Mesenchymal stem cell (in vitro differentiated cells and primary cell): Measurements from ENCODE around the gene NCOA5.

ENCODE experiments used
- DNase-seq: peaks from one replicate; pipeline ENCODE4 v3.0.0-alpha.2; 2013
- H2AFZ ChIP-seq: one replicate; pipeline ENCODE4 v1.6.1; 2013; ENCODE audit warnings: low read depth, mild to moderate bottlenecking, control low read depth, inconsistent platforms, low read length, moderate library complexity
- H2AK5ac ChIP-seq: 2 replicates; pipeline ENCODE4 v1.6.1; 2013; ENCODE audit warnings: low read length, moderate library complexity, mild to moderate bottlenecking, inconsistent platforms; ENCODE audit not compliant: severe bottlenecking
- H2BK120ac ChIP-seq: one replicate; pipeline ENCODE4 v1.6.1; 2013; ENCODE audit warnings: low read depth, mild to moderate bottlenecking, inconsistent platforms, low read length, moderate library complexity
- H2BK12ac ChIP-seq, 2 experiments: one replicate each; pipeline ENCODE4 v1.6.1; 2013; ENCODE audit warnings: inconsistent platforms in 2 of 2, low read length in 2 of 2, mild to moderate bottlenecking in 2 of 2, moderate library complexity in 2 of 2, control low read depth in 1 of 2
- H2BK15ac ChIP-seq: one replicate; pipeline ENCODE4 v1.6.1; 2013; ENCODE audit warnings: mild to moderate bottlenecking, low read depth, inconsistent platforms; ENCODE audit not compliant: poor library complexity, severe bottlenecking
- H2BK5ac ChIP-seq: 2 replicates; pipeline ENCODE4 v1.6.1; 2013; ENCODE audit warnings: low read depth, mild to moderate bottlenecking, low read length, control low read depth, inconsistent platforms; ENCODE audit not compliant: poor library complexity, severe bottlenecking
- H3K14ac ChIP-seq, 2 experiments: one replicate each; pipeline ENCODE4 v1.6.1; 2013; ENCODE audit warnings: inconsistent platforms in 2 of 2, low read length in 2 of 2, control low read depth in 1 of 2, mild to moderate bottlenecking in 1 of 2, moderate library complexity in 1 of 2
- H3K18ac ChIP-seq, 2 experiments: one replicate each; pipeline ENCODE4 v1.6.1; 2013; ENCODE audit warnings: inconsistent platforms in 2 of 2, low read length in 2 of 2, control low read depth in 1 of 2, low read depth in 1 of 2, mild to moderate bottlenecking in 1 of 2
- H3K23ac ChIP-seq, 2 experiments: one replicate each; pipeline ENCODE4 v1.6.1; 2013; ENCODE audit warnings: inconsistent platforms in 2 of 2, low read length in 2 of 2, mild to moderate bottlenecking in 2 of 2, moderate library complexity in 2 of 2, control low read depth in 1 of 2
- H3K27ac ChIP-seq: 2 replicates; pipeline ENCODE4 v1.5.1; 2013; ENCODE audit warnings: mild to moderate bottlenecking, moderate library complexity, low read length, control low read depth, inconsistent platforms; ENCODE audit not compliant: poor library complexity, severe bottlenecking
- H3K27me3 ChIP-seq, 2 experiments: 2 replicates each; pipeline versions ENCODE4 v1.6.1 to v1.7.0; 2013; ENCODE audit warnings: low read length in 2 of 2, mild to moderate bottlenecking in 2 of 2, moderate library complexity in 2 of 2, control low read depth in 1 of 2, inconsistent platforms in 1 of 2; ENCODE audit not compliant: control insufficient read depth in 1 of 2, insufficient read depth in 1 of 2
- H3K36me3 ChIP-seq, 2 experiments: 2 replicates each; pipeline versions ENCODE4 v1.6.1 to v1.7.0; 2013; ENCODE audit warnings: low read length in 2 of 2, control low read depth in 1 of 2, inconsistent platforms in 1 of 2, low read depth in 1 of 2, mild to moderate bottlenecking in 1 of 2; ENCODE audit not compliant: insufficient read depth in 2 of 2, control insufficient read depth in 1 of 2
- H3K4ac ChIP-seq, 2 experiments: one replicate each; pipeline ENCODE4 v1.6.1; 2013; ENCODE audit warnings: inconsistent platforms in 2 of 2, low read length in 2 of 2, mild to moderate bottlenecking in 2 of 2, moderate library complexity in 2 of 2, control low read depth in 1 of 2, low read depth in 1 of 2
- H3K4me1 ChIP-seq: 2 replicates; pipeline ENCODE4 v1.6.1; 2013; ENCODE audit warnings: low read depth, low read length, control low read depth; ENCODE audit not compliant: control insufficient read depth, insufficient read depth
- H3K4me2 ChIP-seq: 2 replicates; pipeline ENCODE4 v1.6.1; 2013; ENCODE audit warnings: low read length, mild to moderate bottlenecking, inconsistent platforms; ENCODE audit not compliant: poor library complexity, severe bottlenecking
- H3K4me3 ChIP-seq, 2 experiments: 2 replicates each; pipeline versions ENCODE4 v1.5.1 to v1.7.0; 2013; ENCODE audit warnings: low read length in 2 of 2, mild to moderate bottlenecking in 2 of 2, control low read depth in 1 of 2, low read depth in 1 of 2; ENCODE audit not compliant: insufficient read depth in 1 of 2
- H3K79me1 ChIP-seq: replicated peaks from 2 replicates; pipeline ENCODE4 v1.6.1; 2013; ENCODE audit warnings: mild to moderate bottlenecking, control low read depth, low read length, inconsistent platforms; ENCODE audit not compliant: poor library complexity, severe bottlenecking
- H3K9ac ChIP-seq: 2 replicates; pipeline ENCODE4 v1.7.0; 2013; ENCODE audit warnings: mild to moderate bottlenecking, low read length, moderate library complexity
- H3K9me3 ChIP-seq: 2 replicates; pipeline ENCODE4 v1.7.0; 2013; ENCODE audit warnings: mild to moderate bottlenecking, low read length; ENCODE audit not compliant: control insufficient read depth
- H4K8ac ChIP-seq: one replicate; pipeline ENCODE4 v1.6.1; 2013; ENCODE audit warnings: inconsistent platforms, mild to moderate bottlenecking, low read length, moderate library complexity
- H4K91ac ChIP-seq: one replicate; pipeline ENCODE4 v1.6.1; 2013; ENCODE audit warnings: mild to moderate bottlenecking, low read length, inconsistent platforms
- WGBS: methylation state at CpG from one replicate; pipeline ENCODE4 v1.1.7; 2013; ENCODE audit warnings: mixed read lengths; 5-methylcytosine and 5-hydroxymethylcytosine counted together

NCOA5 gene

DNA sequence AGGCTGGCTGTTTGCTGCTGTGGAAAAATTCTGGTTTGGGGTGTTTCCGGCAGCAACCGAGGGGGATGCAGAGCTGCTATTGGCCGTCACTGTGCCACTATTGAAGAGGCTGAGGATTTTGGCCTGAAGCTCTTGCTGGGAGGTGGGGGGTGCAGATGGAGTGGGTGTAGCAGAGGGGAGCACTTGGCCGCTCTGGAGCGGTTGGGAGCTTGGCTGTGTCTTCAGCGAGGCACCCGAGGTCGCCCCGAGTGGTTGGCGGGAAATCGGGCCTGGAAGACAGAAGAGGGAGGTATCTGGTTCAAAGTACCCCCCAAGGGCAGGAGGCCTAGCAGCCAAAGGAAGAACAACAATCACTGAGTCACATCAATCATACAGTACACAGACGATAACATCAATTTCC, 27.1 kb downstream of the NCOA5 start:
- Histone ChIP-seq H2BK5ac (no peak overlapping the region), H3K4me1 (peaks cover 16% of the 10 kb centered on the region), H3K23ac (no peak overlapping the region), H2BK12ac (no peak overlapping the region), H3K4me3 (no peak overlapping the region), H3K14ac (no peak overlapping the region), H3K27ac (no peak overlapping the region), H3K4ac (no peak overlapping the region), H3K18ac (no peak overlapping the region), H3K9ac (no peak overlapping the region), H3K27me3 (peaks cover 12 to 17% of the 10 kb centered on the region in 2 experiments), H2AK5ac (no peak overlapping the region), H4K8ac (no peak overlapping the region), H3K79me1 (peaks cover 45% of the 10 kb centered on the region), H3K4me2 (no peak overlapping the region), H3K9me3 (no peaks in the 10 kb centered on the region), H2BK15ac (no peak overlapping the region), H2BK120ac (no peak overlapping the region), H3K36me3 (peaks cover 58 to 73% of the 10 kb centered on the region in 2 experiments), H2AFZ (no peak overlapping the region), H4K91ac (no peak overlapping the region)
- WGBS, result 97% methylated on average over 11 of the region's 12 CpGs
- DNase-seq, result no peak

DNA sequence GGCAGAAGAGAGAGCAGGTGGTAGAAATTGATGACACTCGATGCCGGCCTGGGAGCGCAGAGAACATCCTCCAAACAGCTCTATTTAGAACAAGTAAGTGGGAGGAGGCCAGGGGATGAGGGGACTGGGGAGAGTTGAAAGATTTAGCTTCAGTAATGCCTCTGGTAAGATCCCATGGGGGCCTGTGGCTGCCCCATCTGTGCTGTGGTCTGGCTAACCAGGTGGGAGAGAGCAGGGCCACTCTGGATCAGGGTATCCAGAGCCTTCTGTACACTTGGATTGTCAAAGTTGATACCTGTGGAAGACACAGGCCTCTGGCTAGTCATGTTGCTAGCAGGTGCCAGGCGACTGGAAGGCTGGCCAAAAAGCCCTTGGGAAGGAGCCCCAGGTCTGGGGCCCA, 27.6 kb downstream of the NCOA5 start:
- Histone ChIP-seq H3K18ac (no peak overlapping the region), H3K9me3 (no peaks in the 10 kb centered on the region), H2AFZ (no peak overlapping the region), H3K4ac (no peak overlapping the region), H2BK15ac (no peak overlapping the region), H2BK5ac (no peak overlapping the region), H3K9ac (no peak overlapping the region), H2AK5ac (no peak overlapping the region), H3K14ac (no peak overlapping the region), H3K4me2 (no peak overlapping the region), H3K4me1 (peaks cover 19% of the 10 kb centered on the region), H2BK12ac (no peak overlapping the region), H3K4me3 (no peak overlapping the region), H3K27ac (no peak overlapping the region), H4K91ac (no peak overlapping the region), H4K8ac (no peak overlapping the region), H3K36me3 (peaks cover 58 to 70% of the 10 kb centered on the region in 2 experiments), H3K79me1 (peaks cover 45% of the 10 kb centered on the region), H3K23ac (no peak overlapping the region), H2BK120ac (no peak overlapping the region), H3K27me3 (peaks cover 16 to 22% of the 10 kb centered on the region in 2 experiments)
- DNase-seq, result no peak
- WGBS, result 96% methylated on average over 4 of the region's 4 CpGs

DNA sequence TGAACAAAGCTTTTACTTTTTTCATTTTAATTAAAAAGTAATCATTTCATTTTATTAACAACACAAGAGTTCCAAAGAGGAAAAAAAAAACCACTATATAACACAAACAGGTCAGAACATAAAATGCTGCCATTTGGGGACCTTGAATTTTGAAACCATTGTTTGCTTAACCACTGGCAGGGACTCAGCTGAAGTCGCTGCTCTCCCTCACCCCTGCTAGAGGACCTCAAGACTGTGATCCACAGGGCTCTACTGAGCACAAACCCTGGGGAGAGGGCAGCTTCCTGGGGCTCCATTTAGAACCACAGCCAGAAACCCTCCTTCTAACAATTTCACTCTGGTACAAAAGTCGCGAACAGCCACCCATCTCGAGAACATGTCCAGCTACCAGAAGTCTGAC, 28.8 kb downstream of the NCOA5 start:
- Histone ChIP-seq H3K27ac (no peak overlapping the region), H2BK5ac (no peak overlapping the region), H4K8ac (no peak overlapping the region), H3K79me1 (peaks cover 34% of the 10 kb centered on the region), H2AK5ac (no peak overlapping the region), H3K4me1 (peaks cover 19% of the 10 kb centered on the region), H2BK12ac (no peak overlapping the region), H3K36me3 (peaks cover 52 to 58% of the 10 kb centered on the region in 2 experiments), H3K4me2 (no peak overlapping the region), H4K91ac (no peak overlapping the region), H3K18ac (no peak overlapping the region), H3K9ac (no peak overlapping the region), H3K9me3 (no peaks in the 10 kb centered on the region), H3K4ac (no peak overlapping the region), H3K14ac (no peak overlapping the region), H2BK15ac (no peak overlapping the region), H3K23ac (no peak overlapping the region), H2AFZ (no peak overlapping the region), H2BK120ac (no peak overlapping the region), H3K4me3 (no peak overlapping the region), H3K27me3 (peaks cover 28 to 34% of the 10 kb centered on the region in 2 experiments)
- no peak for DNase-seq
- WGBS, result 93% methylated on average over 4 of the region's 4 CpGs

DNA sequence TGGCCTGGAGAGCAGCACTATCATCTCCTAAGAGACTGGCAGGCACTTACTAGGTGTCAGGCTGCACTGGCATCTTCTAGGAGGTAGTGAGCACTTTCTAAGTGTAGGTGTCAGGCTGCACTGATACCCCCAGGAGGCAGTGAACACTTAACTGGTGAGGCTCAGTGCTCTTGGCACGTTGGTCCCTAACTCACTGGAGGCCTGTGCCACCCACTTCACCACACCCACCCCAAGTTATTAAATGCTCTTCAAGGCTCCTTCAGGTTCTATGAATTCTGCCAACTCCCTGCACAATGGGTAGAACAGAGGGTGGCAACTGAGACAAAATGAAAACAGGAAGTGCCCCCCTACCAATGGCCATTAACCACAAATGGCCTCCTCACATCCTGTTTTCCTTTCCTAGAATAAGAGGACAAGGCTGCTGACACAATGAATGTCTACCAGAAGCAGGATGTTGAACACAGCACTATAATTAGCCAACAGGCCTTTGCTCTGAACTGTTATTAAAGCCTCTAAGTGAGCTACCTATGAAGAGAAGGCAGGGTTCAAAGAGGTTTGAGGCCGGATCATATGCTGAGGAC, 29.4 kb downstream of the NCOA5 start:
- H3K23ac ChIP-seq, result no peak overlapping the region
- no peak for DNase-seq
- no peak overlapping the region for H2BK5ac ChIP-seq
- H2AFZ ChIP-seq, result no peak overlapping the region
- H3K79me1 ChIP-seq, result peaks cover 32% of the 10 kb centered on the region
- 100% methylated on average over 2 of the region's 2 CpGs for WGBS
- no peak overlapping the region for H3K4ac ChIP-seq
- no peaks in the 10 kb centered on the region for H3K9me3 ChIP-seq
- H3K18ac ChIP-seq, result no peak overlapping the region
- H3K36me3 ChIP-seq, result peaks cover 51 to 52% of the 10 kb centered on the region in 2 experiments
- peaks cover 33 to 35% of the 10 kb centered on the region in 2 experiments for H3K27me3 ChIP-seq
- H3K14ac ChIP-seq, result no peak overlapping the region
- no peak overlapping the region for H2BK15ac ChIP-seq
- H2BK120ac ChIP-seq, result no peak overlapping the region
- peaks cover 19% of the 10 kb centered on the region for H3K4me1 ChIP-seq
- no peak overlapping the region for H3K9ac ChIP-seq
- H3K4me2 ChIP-seq, result no peak overlapping the region
- no peak overlapping the region for H3K27ac ChIP-seq
- H2AK5ac ChIP-seq, result no peak overlapping the region
- no peak overlapping the region for H2BK12ac ChIP-seq
- no peak overlapping the region for H3K4me3 ChIP-seq
- H4K91ac ChIP-seq, result no peak overlapping the region
- H4K8ac ChIP-seq, result no peak overlapping the region
